GM19455 (cell line): ENCODE data around the gene LAMA1.

Experiments
- ATAC-seq: cut with Tn5 transposase; IDR thresholded peaks from one replicate; pipeline ENCODE4 v1.9.1; 2021; ENCODE audit not compliant: unreplicated experiment

LAMA1 gene

DNA sequence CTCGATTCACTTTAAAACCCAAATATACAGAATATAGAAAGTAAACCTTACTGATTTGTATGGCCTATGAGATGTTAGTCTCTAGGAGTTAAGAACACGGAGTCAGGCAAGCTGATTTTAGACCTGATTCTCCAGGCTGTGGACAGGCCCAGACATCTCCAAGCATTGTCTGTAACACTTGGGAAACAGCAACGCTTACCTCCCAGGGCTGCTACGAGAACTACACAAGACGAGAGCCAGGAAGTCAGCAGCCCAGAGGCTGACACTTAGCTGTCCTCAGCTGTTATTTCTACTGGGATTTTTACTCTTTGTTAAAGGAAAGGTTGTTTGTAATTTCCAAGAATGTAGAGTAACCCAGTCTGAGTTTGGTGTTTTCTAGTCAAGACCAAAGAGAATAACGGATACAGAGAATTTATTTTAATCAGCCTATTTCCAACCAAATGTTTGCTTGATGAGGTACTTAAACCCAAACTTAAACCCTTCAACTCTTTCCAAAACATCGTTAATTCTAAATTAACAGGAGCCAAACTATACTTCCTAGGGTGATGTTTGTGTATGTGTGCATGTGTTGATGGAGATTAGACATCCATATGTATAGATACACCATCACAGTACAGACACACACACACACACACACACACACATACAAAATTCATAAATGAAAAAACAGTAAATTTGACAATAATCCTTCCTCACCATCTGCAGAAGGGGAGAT lies 123.4 kb downstream of the LAMA1 start:
- ATAC-seq: no peak

DNA sequence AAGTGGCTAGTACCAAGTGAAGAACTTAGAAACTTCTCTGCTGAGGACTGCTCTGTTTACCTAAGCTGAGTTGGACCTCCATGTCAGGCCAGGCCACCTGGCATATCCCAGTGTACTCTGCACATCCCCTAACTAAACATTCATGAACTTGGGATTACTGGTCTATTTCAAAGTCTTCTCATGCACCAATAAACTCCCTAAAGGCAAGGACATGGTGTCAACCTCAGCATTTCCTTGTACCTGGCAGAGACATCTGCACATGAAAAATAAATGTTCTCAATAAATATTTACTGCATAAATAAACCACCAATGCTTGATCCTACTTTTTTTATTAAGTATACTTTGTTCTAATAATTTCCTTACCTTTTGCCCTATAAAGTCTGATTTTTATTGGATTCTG lies 124.8 kb downstream of the LAMA1 start:
- ATAC-seq: no peak

- no peak for ATAC-seq
These were observed 134.2 kb downstream of the LAMA1 start for GRCh38 chr18:6983366-6983765.

GRCh38 chr18:6982398-6982797 lies 135.2 kb downstream of the LAMA1 start:
- no peak for ATAC-seq

GRCh38 chr18:6980363-6980762 lies 137.2 kb downstream of the LAMA1 start:
- ATAC-seq: no peak

DNA sequence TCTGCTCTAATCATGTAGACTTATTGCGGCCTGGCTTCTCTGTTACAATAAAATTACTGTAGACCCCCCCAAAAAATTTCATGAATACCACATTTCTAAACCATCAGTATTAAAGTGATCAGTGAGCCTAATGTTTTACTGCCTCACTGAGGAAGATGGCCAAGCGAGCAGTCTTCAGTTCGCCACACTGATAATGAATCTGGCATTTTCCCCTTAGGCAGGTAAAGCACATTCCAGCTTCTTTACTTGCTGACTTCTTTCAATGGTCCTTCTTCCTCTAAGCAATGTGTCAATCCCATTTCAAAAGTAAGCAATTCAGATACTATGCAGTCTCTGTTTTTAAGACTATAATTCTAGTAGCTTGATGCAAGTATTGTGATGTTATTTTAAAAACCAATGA lies 137.6 kb downstream of the LAMA1 start:
- ATAC-seq: no peak

DNA sequence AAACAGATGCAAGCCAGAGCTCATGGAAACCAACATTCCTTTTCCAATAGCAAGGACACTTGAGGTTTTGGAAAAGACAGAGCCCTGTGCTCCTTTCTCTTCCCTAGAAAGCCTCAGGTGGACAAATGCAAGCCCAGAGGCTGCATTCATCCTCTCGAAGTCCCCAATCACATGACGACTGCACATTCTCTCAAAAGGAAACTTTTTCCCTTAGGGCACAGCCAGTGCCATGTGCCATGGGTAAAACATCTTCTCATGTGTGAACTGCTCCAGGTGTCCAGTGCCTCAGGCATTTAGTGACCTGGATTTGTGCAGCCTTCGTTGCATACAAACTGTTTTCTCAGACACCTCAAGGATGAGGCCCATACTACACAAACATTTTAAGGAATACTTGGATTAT lies 140.7 kb downstream of the LAMA1 start:
- no peak for ATAC-seq

- no peak for ATAC-seq
These were observed 142.5 kb downstream of the LAMA1 start for GRCh38 chr18:6975084-6975483.

GRCh38 chr18:6971823-6972478 lies 145.6 kb downstream of the LAMA1 start:
- ATAC-seq: no peak

DNA sequence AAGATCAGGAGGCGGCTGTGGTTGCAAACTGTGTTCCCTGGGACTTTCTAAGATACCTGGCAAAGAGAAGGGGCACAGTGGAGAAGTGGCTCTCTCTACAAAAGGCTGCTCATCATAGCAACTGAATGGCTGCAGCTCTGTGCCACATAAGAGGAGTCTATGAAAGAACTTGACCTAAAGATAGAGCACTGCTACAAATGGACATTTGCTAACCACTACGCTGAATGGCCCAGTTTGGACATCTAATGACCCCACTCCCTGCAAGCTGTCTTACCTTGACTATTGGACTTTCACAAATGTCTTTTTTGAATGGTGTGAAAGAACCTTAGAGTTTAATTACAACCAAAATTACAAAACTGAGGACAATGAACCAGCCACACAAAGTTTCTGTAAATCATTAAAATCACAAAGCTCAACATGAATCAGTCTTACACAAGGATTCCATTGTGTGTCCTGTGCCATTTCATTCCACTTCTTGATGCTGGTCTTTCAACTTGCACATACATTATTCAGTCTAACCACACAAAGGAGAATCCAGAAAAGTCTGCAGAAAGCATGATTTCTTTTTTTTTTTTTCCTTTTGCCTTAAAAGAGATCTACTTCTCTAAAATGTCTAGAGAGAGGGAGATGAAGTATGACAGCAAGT lies 154.0 kb downstream of the LAMA1 start:
- no peak for ATAC-seq

GRCh38 chr18:6962571-6963451 lies 154.8 kb downstream of the LAMA1 start:
- ATAC-seq: no peak

- no peak for ATAC-seq
These were observed 156.3 kb downstream of the LAMA1 start for GRCh38 chr18:6961331-6961730.

DNA sequence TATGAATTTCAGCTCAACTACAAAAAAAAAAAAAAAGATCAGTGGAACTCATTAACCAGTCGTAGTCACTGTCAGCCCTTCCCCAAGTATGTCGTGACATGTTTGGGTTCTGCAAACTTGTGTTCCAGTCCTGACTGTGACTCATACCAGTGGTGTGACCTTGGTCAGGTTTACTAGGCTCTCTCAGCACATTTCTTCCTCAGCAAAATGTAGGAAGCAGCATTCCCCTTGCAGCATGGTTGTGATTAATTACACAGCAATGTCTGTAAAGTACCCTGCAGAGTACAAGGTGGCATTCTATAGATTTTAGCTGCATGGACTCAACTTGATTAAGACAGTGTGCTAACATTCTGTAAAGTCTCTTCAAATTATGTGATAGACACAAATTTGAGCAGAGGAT lies 156.9 kb downstream of the LAMA1 start:
- ATAC-seq: no peak

GRCh38 chr18:6960124-6960523 lies 157.5 kb downstream of the LAMA1 start:
- no peak for ATAC-seq

- no peak for ATAC-seq
These were observed 158.5 kb downstream of the LAMA1 start for GRCh38 chr18:6959110-6959509.

DNA sequence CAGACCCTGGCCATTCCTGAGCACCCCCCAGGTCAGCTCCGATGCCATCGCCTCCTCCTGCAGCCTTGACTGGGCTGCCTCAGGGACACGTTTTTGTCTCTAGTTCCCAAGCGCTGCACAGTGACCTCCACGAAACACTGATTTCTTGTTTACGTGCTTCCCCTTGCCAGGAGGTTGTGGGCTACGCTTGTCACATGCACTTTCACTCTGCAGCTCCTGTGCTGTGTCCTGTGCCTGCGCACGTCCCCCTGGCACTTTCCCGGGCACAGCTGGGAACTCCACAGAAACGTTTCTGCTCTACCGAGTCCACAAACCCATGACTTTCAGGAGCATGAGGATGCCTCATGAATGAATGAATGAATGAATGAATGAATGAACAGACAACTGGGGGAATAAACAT lies 160.6 kb downstream of the LAMA1 start:
- ATAC-seq: no peak

DNA sequence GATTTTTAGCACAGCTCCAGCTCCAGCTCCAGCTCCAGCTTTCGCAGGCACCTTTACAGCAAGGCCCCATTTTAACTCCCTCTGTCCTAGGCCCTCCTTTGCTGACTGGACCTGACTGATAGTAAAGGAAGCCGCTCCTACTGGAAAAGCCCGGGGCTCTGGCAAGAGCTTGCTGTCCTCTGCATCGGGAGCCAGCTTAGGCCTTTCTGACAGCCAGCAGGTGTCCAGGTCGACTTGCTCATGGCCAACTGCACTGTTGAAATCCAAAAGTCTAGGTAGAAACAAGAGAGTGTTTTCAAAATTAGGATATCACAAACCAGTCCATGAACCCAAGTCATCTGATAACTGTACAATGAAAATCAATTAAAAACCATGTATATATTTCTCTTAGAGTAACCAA lies 161.1 kb downstream of the LAMA1 start:
- no peak for ATAC-seq

- no peak for ATAC-seq
These were observed 162.3 kb downstream of the LAMA1 start for GRCh38 chr18:6955304-6955703.

DNA sequence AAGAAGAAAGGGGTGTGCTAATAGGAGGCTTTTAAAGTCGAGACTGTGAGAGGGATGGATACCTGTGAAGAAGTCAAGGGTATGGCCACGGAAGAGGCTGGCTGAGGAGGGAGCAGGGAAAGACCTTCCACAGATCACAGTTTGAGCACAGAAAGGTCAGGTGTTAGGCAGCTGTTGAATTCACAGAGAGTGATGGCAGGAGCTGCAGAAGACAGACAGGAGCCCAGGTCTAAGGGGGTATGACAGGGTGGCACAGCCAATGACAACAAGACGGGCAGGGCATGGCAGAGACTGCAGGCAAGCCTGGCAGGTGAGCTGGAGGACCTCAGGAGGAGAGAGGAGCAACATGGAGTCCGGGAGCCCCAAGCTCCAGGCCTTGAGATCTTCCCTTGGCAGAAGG lies 163.1 kb downstream of the LAMA1 start:
- no peak for ATAC-seq

DNA sequence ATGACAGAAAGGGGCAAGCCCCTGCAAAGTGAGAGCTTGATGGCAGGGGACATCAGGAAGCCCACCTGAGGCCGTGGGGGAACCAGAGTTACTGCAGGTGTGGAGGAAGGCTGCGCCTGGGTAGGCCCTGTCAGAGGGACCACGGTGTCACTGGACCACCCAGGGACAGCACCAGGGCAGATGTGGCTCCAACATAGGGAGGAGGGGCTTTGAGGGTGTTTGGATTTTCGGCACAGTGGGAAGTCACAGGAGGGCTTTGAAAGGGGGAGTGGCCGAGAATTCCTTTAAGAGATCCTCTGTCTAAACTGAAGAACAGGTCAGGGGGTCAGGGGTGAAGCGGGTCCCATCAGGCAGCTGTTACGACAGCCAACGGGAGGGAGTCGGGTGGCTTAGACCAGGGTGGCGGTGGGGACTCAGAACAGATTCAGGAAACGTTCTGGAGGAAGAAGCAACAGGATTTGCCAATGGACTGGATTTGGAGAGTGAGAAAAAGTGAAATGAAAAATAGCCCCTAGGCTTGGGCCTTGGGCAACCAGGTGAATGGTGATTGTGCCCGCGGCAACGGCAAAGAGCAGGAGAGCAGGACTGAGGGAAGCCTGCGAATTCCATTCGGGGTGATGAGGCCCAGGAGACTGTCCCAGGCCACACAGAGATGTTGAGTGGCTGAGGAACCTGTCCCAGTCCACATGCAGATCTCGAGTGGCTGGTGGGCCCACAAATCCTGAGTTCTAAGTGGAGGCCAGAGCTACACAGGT lies 166.1 kb downstream of the LAMA1 start:
- ATAC-seq: no peak

GRCh38 chr18:6950641-6951040 lies 167.0 kb downstream of the LAMA1 start:
- no peak for ATAC-seq
